Hepatocyte (in vitro differentiated cells): ENCODE data around the gene HSPB2. TPM values are rescaled to one million over a fixed set of nuclear protein-coding genes. Genes with fewer than 3 reads are reported as not detected.
A peak's percentile ranks its signal among the peaks of the same experiment; 100 is the strongest.
"Not testable (repeated sequence)": the region's sequence is repeated elsewhere in the genome, so short reads cannot be mapped to it uniquely, and the experiment has no call there.

Source experiments
- DNase-seq: peaks from one replicate; pipeline ENCODE4 v3.0.0-alpha.2; 2016; ENCODE audit warnings: low spot score
- H2AFZ ChIP-seq: fragments of 200-600 bp; sonication (generic); 2 replicates; pipeline ENCODE4 v1.6.0; 2016; ENCODE audit warnings: antibody characterized with exemption, mild to moderate bottlenecking
- H3K27ac ChIP-seq: fragments of 200-600 bp; sonication (generic); 2 replicates; pipeline ENCODE4 v1.5.1; 2016; ENCODE audit warnings: mild to moderate bottlenecking
- H3K27me3 ChIP-seq: fragments of 200-600 bp; sonication (generic); 2 replicates; pipeline ENCODE4 v1.6.1; 2016
- H3K36me3 ChIP-seq: fragments of 200-600 bp; sonication (generic); replicated peaks from 2 replicates; pipeline ENCODE4 v1.5.1; 2016; ENCODE audit warnings: low read depth; ENCODE audit not compliant: insufficient read depth
- H3K4me1 ChIP-seq: fragments of 200-600 bp; sonication (generic); 2 replicates; pipeline ENCODE4 v1.5.1; 2016; ENCODE audit warnings: mild to moderate bottlenecking, moderate library complexity; ENCODE audit not compliant: insufficient read depth
- H3K4me2 ChIP-seq: fragments of 200-600 bp; sonication (generic); 2 replicates; pipeline ENCODE4 v1.6.0; 2016
- H3K4me3 ChIP-seq: fragments of 200-600 bp; sonication (generic); 2 replicates; pipeline ENCODE4 v1.5.1; 2016; ENCODE audit warnings: mild to moderate bottlenecking
- H3K79me2 ChIP-seq: fragments of 200-600 bp; sonication (generic); 2 replicates; pipeline ENCODE4 v1.6.0; 2017; ENCODE audit warnings: mild to moderate bottlenecking
- H3K9me2 ChIP-seq: fragments of 200-600 bp; sonication (generic); replicated peaks from 2 replicates; pipeline ENCODE4 v1.6.0; 2017; ENCODE audit warnings: mild to moderate bottlenecking; ENCODE audit not compliant: insufficient read depth
- H3K9me3 ChIP-seq: fragments of 200-600 bp; sonication (generic); 2 replicates; pipeline ENCODE4 v1.5.1; 2016; ENCODE audit warnings: low read depth, mild to moderate bottlenecking
- H4K20me1 ChIP-seq: fragments of 200-600 bp; sonication (generic); 2 replicates; pipeline ENCODE4 v1.6.0; 2016; ENCODE audit warnings: mild to moderate bottlenecking; ENCODE audit not compliant: insufficient read depth, poor library complexity, severe bottlenecking
- EZH2 ChIP-seq: fragments of 200-600 bp; sonication (generic); IDR thresholded peaks from 2 replicates; pipeline ENCODE4 v1.6.1; 2016; ENCODE audit warnings: antibody characterized with exemption, mild to moderate bottlenecking, borderline replicate concordance
- EZH2phosphoT487 ChIP-seq: fragments of 200-600 bp; sonication (generic); IDR thresholded peaks from one replicate; pipeline ENCODE4 v1.6.1; 2018; ENCODE audit warnings: antibody characterized with exemption, mild to moderate bottlenecking, low read depth, moderate library complexity; ENCODE audit not compliant: unreplicated experiment, severe bottlenecking
- WGBS: methylation state at CpG from one replicate; pipeline ENCODE4 v1.1.6; 2016; ENCODE audit warnings: low lambda C conversion rate; ENCODE audit errors: missing lambda C conversion rate; 5-methylcytosine and 5-hydroxymethylcytosine counted together
- polyA plus RNA-seq: library from polyadenylated mRNA; unstranded; fragments of >200 nt; fragmentation: Nextera tagmentation; extraction: Ambion mirVana; gene quantifications from 2 replicates; pipeline ENCODE4 v1.2.1, GENCODE V29; 2016
- total RNA-seq: library from RNA; depleted of rRNA; stranded (reverse); fragments of >200 nt; gene quantifications from 2 replicates; pipeline ENCODE4 v1.2.3, GENCODE V29; 2014
- TF ChIP-seq, protein P1 (sequence below): fragments of 200-600 bp; sonication (generic); IDR thresholded peaks from 2 replicates; pipeline ENCODE4 v1.5.1; 2016; ENCODE audit warnings: antibody characterized with exemption, mild to moderate bottlenecking; ENCODE audit not compliant: poor library complexity

Gene HSPB2
- total and polyA plus RNA-seq, 2 experiments from 2014 or later = 0.29 TPM; not detected in 1

DNA sequence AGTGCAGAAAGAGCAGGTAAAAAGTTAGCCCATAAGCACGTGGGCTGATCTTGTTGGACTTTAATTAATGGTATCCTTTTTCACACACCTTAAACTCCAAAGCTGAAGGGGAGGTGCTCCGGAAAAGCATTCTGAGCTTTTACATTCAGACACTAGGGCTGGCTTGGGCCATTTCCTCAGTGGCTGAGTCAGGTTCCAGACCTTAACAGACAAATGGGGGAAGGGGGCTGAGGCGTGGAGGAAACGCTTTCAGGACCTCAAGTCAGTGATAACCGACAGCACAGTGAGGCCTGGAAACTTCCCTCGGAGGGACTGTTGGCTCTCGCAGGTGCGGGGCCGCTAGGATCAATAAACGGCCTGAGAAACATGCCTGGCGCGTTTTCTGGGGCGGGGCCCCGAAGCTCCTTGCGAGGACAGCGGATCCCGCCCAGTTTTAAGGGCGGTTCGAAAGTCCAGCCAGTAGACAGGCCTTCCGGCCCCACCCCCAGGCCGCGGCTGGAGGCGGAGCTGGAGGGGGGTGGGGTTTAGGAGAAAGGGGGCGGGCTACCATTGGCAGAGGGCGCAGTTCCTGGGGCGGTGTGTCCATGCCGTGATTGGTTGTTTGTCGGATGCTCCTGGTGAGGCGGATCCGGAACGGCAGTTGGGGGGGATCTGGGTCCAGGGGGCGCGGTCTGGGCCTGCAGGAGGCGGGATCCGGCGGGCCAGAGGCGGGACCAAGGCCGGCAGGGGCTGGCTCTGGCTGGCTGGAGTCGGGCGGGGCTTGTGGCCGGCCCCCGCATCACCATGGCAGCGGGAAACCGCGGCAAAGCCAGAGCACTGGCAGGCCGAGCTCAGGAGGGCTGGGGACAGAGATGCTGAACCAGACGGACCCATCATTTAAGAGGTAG is 14.2 kb downstream of the HSPB2 start:
- Histone ChIP-seq H3K27ac (peak overlapping the region; percentile 89), H4K20me1 (no peaks in the 10 kb centered on the region), H3K27me3 (no peaks in the 10 kb centered on the region), H3K9me2 (no peaks in the 10 kb centered on the region), H3K4me3 (no peak overlapping the region), H3K4me2 (peak overlapping the region; percentile 73), H3K9me3 (no peaks in the 10 kb centered on the region), H2AFZ (peak overlapping the region; percentile 20), H3K36me3 (no peaks in the 10 kb centered on the region), H3K4me1 (peaks cover 34% of the 10 kb centered on the region), H3K79me2 (peaks cover 3% of the 10 kb centered on the region)
- WGBS = 1% methylated on average over 25 of the region's 47 CpGs
- no peak for TF ChIP-seq EZH2phosphoT487
- TF ChIP-seq, protein P1, sequence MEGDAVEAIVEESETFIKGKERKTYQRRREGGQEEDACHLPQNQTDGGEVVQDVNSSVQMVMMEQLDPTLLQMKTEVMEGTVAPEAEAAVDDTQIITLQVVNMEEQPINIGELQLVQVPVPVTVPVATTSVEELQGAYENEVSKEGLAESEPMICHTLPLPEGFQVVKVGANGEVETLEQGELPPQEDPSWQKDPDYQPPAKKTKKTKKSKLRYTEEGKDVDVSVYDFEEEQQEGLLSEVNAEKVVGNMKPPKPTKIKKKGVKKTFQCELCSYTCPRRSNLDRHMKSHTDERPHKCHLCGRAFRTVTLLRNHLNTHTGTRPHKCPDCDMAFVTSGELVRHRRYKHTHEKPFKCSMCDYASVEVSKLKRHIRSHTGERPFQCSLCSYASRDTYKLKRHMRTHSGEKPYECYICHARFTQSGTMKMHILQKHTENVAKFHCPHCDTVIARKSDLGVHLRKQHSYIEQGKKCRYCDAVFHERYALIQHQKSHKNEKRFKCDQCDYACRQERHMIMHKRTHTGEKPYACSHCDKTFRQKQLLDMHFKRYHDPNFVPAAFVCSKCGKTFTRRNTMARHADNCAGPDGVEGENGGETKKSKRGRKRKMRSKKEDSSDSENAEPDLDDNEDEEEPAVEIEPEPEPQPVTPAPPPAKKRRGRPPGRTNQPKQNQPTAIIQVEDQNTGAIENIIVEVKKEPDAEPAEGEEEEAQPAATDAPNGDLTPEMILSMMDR = no peak
- no peak for TF ChIP-seq EZH2
- peak; percentile 99 for DNase-seq

DNA sequence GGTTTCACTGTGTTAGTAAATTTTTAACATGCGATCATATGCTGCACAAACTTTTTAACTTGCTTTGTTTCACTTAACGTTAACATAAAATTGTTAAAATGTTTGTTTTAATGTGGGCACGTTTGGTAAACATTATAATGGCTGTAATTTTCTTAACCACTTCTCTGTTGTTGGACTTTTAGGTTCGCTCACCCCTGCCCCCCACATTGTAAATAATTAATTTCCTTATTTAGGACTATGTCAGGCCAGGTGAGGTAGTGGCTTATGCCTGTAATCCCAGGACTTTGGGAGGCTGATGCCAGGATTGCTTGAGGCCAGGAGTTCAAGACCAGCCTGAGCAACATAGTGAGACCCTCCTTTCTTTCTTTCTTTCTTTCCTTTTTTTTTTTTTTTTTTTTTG is 17.9 kb downstream of the HSPB2 start:
- Histone ChIP-seq H3K9me3 (no peaks in the 10 kb centered on the region), H3K4me1 (peaks cover 10% of the 10 kb centered on the region), H3K79me2 (no peaks in the 10 kb centered on the region), H3K4me3 (no peak overlapping the region), H2AFZ (no peak overlapping the region), H3K4me2 (no peak overlapping the region), H4K20me1 (no peaks in the 10 kb centered on the region), H3K9me2 (no peaks in the 10 kb centered on the region), H3K27me3 (no peaks in the 10 kb centered on the region), H3K36me3 (no peaks in the 10 kb centered on the region), H3K27ac (no peak overlapping the region)
- DNase-seq = no peak
- WGBS = 58% methylated on average over 4 of the region's 4 CpGs
- no peak for TF ChIP-seq EZH2

DNA sequence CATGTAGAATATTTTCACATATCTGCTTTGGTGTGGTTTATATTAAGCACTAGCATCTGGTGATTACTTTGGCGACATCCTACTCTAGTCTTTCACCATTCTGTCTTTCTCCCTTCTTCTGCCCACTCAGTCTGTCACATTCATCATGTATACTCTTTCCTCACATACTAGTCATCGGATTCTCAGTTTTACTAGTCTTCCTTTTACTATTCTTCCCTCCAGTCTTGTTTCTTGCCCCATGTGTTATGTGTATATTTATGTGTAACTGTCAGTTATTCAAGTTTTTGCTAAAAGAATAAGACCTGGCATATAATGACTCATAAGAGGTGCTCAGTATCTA is 20.0 kb downstream of the HSPB2 start:
- 78% methylated on average over 2 of the region's 2 CpGs for WGBS
- Histone ChIP-seq H2AFZ (no peak overlapping the region), H3K4me1 (peaks cover 16% of the 10 kb centered on the region), H3K4me3 (no peak overlapping the region), H3K79me2 (no peaks in the 10 kb centered on the region), H3K9me3 (no peaks in the 10 kb centered on the region), H3K27me3 (no peaks in the 10 kb centered on the region), H4K20me1 (no peaks in the 10 kb centered on the region), H3K27ac (no peak overlapping the region), H3K4me2 (no peak overlapping the region), H3K9me2 (no peaks in the 10 kb centered on the region), H3K36me3 (no peaks in the 10 kb centered on the region)
- DNase-seq = no peak
- TF ChIP-seq EZH2 = no peak

DNA sequence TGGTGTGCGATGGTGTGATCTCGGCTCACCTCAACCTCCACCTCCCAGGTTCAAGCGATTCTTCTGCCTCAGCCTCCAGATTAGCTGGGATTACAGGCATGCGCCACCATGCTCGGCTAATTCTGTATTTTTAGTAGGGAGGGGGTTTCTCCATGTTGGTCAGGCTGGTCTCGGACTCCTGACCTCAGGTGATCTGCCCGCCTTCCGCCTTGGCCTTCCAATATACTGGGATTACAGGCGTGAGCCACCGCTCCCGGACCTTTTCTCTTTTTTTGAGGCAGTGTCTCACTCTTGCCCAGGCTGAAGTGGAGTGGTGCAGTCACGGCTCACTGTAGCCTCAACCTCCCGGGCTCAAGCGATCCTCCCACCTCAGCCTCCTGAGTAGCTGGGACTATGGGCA is 20.6 kb downstream of the HSPB2 start:
- H3K9me3 ChIP-seq, H3K36me3 ChIP-seq, H3K4me3 ChIP-seq, H2AFZ ChIP-seq, H3K27ac ChIP-seq, H3K9me2 ChIP-seq, DNase-seq, H4K20me1 ChIP-seq, H3K27me3 ChIP-seq, H3K4me2 ChIP-seq, H3K79me2 ChIP-seq: not testable (repeated sequence)
- H3K4me1 ChIP-seq = peaks cover 16% of the 10 kb centered on the region
- 95% methylated on average over 14 of the region's 14 CpGs for WGBS

DNA sequence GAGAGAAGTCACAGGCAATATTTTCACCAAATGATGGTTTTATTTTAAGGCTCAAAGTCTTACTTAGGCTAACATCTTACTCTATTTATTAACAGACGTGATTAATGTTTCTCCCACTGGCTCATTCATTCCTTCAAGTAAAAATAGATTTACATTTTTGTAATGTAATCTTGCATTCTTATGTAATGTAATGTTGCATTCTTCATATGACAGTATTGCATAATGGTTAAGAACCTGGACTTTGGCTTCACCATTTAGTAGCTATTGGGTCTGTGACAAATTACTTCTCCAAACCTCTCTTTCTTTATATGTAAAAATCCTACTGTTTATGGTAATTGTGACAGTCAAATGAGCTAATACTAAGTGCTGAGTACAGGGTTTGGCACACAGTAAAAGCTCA is 21.3 kb downstream of the HSPB2 start:
- no peaks in the 10 kb centered on the region for H4K20me1 ChIP-seq
- H3K36me3 ChIP-seq = no peaks in the 10 kb centered on the region
- no peak for DNase-seq
- H3K27ac ChIP-seq = peak overlapping the region; percentile 47
- H3K9me2 ChIP-seq = no peaks in the 10 kb centered on the region
- no peaks in the 10 kb centered on the region for H3K9me3 ChIP-seq
- no peaks in the 10 kb centered on the region for H3K79me2 ChIP-seq
- H2AFZ ChIP-seq = no peak overlapping the region
- H3K4me1 ChIP-seq = peaks cover 16% of the 10 kb centered on the region
- no peaks in the 10 kb centered on the region for H3K27me3 ChIP-seq
- H3K4me3 ChIP-seq = no peak overlapping the region
- 84% methylated on average over 1 of the region's 1 CpG for WGBS
- TF ChIP-seq, protein P1 = no peak
- TF ChIP-seq EZH2phosphoT487 = no peak
- no peak for TF ChIP-seq EZH2
- no peak overlapping the region for H3K4me2 ChIP-seq
